Measurements from ENCODE around the gene NOS3.

- TF ChIP-seq CTCF (conservative IDR thresholded peaks at IDR 0.05) (no peak), EZH2 (IDR thresholded peaks at IDR 0.05; ENCODE audit: low read depth) (no peak)
Measured at GRCh38 chr7:150965273-150965830, 25.5 kb upstream of the NOS3 start.

Measured in PC-9 (cell line).